K562 (cell line): ENCODE data around the gene RAB7A. TPM values are rescaled to one million over a fixed set of nuclear protein-coding genes. Genes with fewer than 3 reads are reported as not detected.

Source experiments
- CEBPZ ChIP-seq: fragments of 150-350 bp; IDR thresholded peaks from 2 replicates; pipeline ENCODE4 v1.6.1; 2014; ENCODE audit warnings: low read depth, mild to moderate bottlenecking, low read length, borderline replicate concordance
- CSDE1 ChIP-seq, 2 experiments: fragments of 450-650 bp; IDR thresholded peaks; 2 replicates each; pipeline ENCODE4 v1.6.1; 2016; ENCODE audit warnings: mild to moderate bottlenecking in 1 of 2
- SP2 ChIP-seq: IDR thresholded peaks from 2 replicates; pipeline ENCODE4 v1.6.1; 2011; ENCODE audit warnings: mild to moderate bottlenecking, low read depth, low read length, moderate library complexity; ENCODE audit not compliant: poor library complexity, severe bottlenecking; ENCODE audit errors: extremely low read depth
- TBP ChIP-seq: optimal IDR thresholded peaks from 2 replicates; pipeline ENCODE3; 2011; ENCODE audit warnings: low read depth, low read length, improper control_type of control experiment
- ZFP36 ChIP-seq: fragments of 150-350 bp; IDR thresholded peaks from 2 replicates; pipeline ENCODE4 v1.6.1; 2018; ENCODE audit warnings: low read length, low read depth; ENCODE audit not compliant: partially characterized antibody
- ZNF24 ChIP-seq: fragments of 450-650 bp; IDR thresholded peaks from 2 replicates; pipeline ENCODE4 v1.6.1; 2016
- polyA plus RNA-seq, 8 experiments: library from polyadenylated mRNA; depleted of rRNA in 4 of 8; stranded (reverse) in 5 of 8; unstranded in 3 of 8; fragments of >200 nt; fragmentation: Nextera tagmentation in 2 of 8; fragmentation: Illumina TruSeq in 1 of 8; extraction: Ambion mirVana in 2 of 8; extraction: Trizol in 1 of 8; gene quantifications; 2 replicates each; pipeline versions ENCODE4 v1.2.1 to v1.2.3, GENCODE V29; 2011 to 2014; ENCODE audit warnings: inconsistent platforms in 1 of 8, missing spikeins in 1 of 8
- total RNA-seq, 7 experiments: library from RNA; depleted of rRNA in 6 of 7; stranded (reverse); fragments of >200 nt in 6 of 7; fragmentation: Illumina TruSeq in 2 of 7; extraction: Trizol in 2 of 7; gene quantifications; 2 replicates each; pipeline versions ENCODE4 v1.2.1 to v1.2.3, GENCODE V29; 2011 to 2021; ENCODE audit warnings: low replicate concordance in 1 of 7
- TF ChIP-seq, protein P1 (sequence below): fragments of 450-650 bp; IDR thresholded peaks from 2 replicates; pipeline ENCODE4 v1.6.1; 2016; ENCODE audit warnings: low read depth
- TF ChIP-seq, protein P2 (sequence below), 2 experiments: IDR thresholded peaks in 1 of 2; conservative IDR thresholded peaks in 1 of 2; 2 replicates each; pipeline ENCODE4 v1.6.1; 2016; ENCODE audit warnings: low read depth in 2 of 2, mild to moderate bottlenecking in 1 of 2, missing compliant biosample characterization in 1 of 2, missing genetic modification characterization in 1 of 2, moderate library complexity in 1 of 2

Gene RAB7A
- total and polyA plus RNA-seq, 9 of the 15 experiments (the other 6 are each of a cell fraction or from before 2014, with no cell fraction given) = 30.9 to 204 (median 72.8) TPM

DNA sequence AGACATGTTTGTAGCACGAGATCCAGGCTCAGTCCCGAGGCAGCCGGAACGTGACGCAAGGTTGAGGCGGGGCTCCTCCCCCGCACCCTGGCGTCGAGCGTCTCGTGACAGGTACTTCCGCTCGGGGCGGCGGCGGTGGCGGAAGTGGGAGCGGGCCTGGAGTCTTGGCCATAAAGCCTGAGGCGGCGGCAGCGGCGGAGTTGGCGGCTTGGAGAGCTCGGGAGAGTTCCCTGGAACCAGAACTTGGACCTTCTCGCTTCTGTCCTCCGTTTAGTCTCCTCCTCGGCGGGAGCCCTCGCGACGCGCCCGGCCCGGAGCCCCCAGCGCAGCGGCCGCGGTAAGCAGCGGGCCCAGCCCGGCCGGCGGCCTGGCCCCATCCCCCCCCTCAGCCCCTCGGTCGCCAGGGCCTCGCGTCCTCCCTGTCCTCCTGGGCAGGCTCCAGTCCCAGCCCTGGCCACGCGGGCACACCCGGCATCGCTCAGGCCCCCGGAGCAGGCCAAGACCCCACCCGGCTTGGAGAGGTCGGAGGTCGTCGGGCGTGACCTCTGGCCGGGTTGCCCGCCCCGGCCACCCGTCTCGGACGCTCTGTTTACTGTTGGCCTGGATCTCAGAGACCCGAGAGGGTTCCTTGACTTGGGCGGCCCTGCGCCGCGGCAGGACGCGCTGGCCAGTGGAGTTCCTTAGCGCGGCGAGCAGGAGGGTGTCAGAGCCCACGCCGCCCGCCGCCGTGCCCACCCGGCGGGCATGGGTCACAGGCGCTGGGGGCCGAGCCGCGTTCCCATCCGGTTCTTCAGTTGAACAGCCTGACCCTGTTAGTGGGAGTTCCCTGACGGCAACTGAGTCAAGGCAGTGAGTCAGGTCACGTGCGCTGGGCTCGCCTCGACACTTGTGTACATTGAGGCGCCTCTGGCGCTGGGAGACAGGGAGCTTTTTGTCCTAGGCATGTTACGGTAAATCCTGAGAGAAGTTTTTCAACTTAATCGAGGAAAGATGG lies at the start of gene RAB7A (continued):
- TF ChIP-seq CSDE1 (IDR thresholded peaks at IDR 0.05) (no peak), TBP (peak; percentile 73), ZFP36 (no peak), SP2 (no peak), ZNF24 (no peak), CEBPZ (no peak)
- TF ChIP-seq, protein P1, sequence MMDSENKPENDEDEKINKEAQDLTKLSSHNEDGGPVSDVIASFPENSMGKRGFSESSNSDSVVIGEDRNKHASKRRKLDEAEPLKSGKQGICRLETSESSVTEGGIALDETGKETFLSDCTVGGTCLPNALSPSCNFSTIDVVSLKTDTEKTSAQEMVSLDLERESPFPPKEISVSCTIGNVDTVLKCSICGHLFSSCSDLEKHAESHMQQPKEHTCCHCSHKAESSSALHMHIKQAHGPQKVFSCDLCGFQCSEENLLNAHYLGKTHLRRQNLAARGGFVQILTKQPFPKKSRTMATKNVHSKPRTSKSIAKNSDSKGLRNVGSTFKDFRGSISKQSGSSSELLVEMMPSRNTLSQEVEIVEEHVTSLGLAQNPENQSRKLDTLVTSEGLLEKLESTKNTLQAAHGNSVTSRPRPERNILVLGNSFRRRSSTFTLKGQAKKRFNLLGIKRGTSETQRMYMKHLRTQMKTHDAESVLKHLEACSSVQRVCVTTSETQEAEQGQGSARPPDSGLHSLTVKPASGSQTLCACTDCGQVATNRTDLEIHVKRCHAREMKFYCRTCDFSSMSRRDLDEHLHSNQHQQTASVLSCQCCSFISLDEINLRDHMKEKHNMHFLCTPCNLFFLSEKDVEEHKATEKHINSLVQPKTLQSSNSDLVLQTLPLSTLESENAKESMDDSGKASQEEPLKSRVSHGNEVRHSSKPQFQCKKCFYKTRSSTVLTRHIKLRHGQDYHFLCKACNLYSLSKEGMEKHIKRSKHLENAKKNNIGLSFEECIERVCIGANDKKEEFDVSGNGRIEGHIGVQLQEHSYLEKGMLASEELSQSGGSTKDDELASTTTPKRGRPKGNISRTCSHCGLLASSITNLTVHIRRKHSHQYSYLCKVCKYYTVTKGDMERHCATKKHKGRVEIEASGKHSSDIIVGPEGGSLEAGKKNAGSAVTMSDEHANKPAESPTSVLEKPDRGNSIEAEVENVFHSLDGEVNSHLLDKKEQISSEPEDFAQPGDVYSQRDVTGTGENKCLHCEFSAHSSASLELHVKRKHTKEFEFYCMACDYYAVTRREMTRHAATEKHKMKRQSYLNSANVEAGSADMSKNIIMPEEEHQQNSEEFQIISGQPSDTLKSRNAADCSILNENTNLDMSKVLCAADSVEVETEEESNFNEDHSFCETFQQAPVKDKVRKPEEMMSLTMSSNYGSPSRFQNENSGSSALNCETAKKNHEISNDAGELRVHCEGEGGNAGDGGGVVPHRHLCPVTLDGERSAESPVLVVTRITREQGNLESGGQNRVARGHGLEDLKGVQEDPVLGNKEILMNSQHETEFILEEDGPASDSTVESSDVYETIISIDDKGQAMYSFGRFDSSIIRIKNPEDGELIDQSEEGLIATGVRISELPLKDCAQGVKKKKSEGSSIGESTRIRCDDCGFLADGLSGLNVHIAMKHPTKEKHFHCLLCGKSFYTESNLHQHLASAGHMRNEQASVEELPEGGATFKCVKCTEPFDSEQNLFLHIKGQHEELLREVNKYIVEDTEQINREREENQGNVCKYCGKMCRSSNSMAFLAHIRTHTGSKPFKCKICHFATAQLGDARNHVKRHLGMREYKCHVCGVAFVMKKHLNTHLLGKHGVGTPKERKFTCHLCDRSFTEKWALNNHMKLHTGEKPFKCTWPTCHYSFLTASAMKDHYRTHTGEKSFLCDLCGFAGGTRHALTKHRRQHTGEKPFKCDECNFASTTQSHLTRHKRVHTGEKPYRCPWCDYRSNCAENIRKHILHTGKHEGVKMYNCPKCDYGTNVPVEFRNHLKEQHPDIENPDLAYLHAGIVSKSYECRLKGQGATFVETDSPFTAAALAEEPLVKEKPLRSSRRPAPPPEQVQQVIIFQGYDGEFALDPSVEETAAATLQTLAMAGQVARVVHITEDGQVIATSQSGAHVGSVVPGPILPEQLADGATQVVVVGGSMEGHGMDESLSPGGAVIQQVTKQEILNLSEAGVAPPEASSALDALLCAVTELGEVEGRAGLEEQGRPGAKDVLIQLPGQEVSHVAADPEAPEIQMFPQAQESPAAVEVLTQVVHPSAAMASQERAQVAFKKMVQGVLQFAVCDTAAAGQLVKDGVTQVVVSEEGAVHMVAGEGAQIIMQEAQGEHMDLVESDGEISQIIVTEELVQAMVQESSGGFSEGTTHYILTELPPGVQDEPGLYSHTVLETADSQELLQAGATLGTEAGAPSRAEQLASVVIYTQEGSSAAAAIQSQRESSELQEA = no peak
- TF ChIP-seq, protein P2, sequence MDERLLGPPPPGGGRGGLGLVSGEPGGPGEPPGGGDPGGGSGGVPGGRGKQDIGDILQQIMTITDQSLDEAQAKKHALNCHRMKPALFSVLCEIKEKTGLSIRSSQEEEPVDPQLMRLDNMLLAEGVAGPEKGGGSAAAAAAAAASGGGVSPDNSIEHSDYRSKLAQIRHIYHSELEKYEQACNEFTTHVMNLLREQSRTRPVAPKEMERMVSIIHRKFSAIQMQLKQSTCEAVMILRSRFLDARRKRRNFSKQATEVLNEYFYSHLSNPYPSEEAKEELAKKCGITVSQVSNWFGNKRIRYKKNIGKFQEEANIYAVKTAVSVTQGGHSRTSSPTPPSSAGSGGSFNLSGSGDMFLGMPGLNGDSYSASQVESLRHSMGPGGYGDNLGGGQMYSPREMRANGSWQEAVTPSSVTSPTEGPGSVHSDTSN (CRISPR knock-in tag; IDR thresholded peaks at IDR 0.05; ENCODE audit: low read depth) = no peak
- TF ChIP-seq, protein P2 (tag; conservative IDR thresholded peaks at IDR 0.05; ENCODE audit: low read depth) = no peak
